Epithelial cell of proximal tubule (primary cell): ENCODE measurements around the gene HSH2D. TPM values are rescaled to one million over a fixed set of nuclear protein-coding genes. Genes with fewer than 3 reads are reported as not detected.

Experiments
- DNase-seq: peaks from one replicate; pipeline ENCODE4 v3.0.0-alpha.2; 2011; ENCODE audit warnings: low read depth
- H3K4me3 ChIP-seq: 2 replicates; pipeline ENCODE4 v1.5.1; 2011; ENCODE audit warnings: low read depth, mild to moderate bottlenecking, low read length
- CTCF ChIP-seq: conservative IDR thresholded peaks from 2 replicates; pipeline ENCODE4 v1.5.1; 2012; ENCODE audit warnings: low read depth, mild to moderate bottlenecking, low read length
- total RNA-seq: library from RNA; depleted of rRNA; stranded (reverse); fragments of >200 nt; gene quantifications from 2 replicates; pipeline ENCODE4 v1.2.3, GENCODE V29; 2015

HSH2D gene
- total RNA-seq, 1 donor from 2014 or later: 0.92 TPM

GRCh38 chr19:16121967-16122366 lies 21.5 kb upstream of the HSH2D start:
- no peak for TF ChIP-seq CTCF
- DNase-seq: no peak
- no peak overlapping the region for H3K4me3 ChIP-seq

- no peak overlapping the region for H3K4me3 ChIP-seq
- no peak for TF ChIP-seq CTCF
- DNase-seq: no peak
These were observed 18.5 kb upstream of the HSH2D start for GRCh38 chr19:16124953-16125352.

GRCh38 chr19:16125737-16126495 lies 17.6 kb upstream of the HSH2D start:
- TF ChIP-seq CTCF: no peak
- no peak for DNase-seq
- no peak overlapping the region for H3K4me3 ChIP-seq

- DNase-seq: no peak
- H3K4me3 ChIP-seq: no peak overlapping the region
- no peak for TF ChIP-seq CTCF
These were observed 16.4 kb upstream of the HSH2D start for GRCh38 chr19:16127080-16127479.

- no peak overlapping the region for H3K4me3 ChIP-seq
- no peak for TF ChIP-seq CTCF
- no peak for DNase-seq
These were observed 15.6 kb upstream of the HSH2D start for GRCh38 chr19:16127776-16128371.

GRCh38 chr19:16131648-16132047 lies 11.8 kb upstream of the HSH2D start:
- DNase-seq: no peak
- no peak for TF ChIP-seq CTCF
- no peak overlapping the region for H3K4me3 ChIP-seq

- H3K4me3 ChIP-seq: no peak overlapping the region
- no peak for DNase-seq
- TF ChIP-seq CTCF: no peak
These were observed 9.7 kb upstream of the HSH2D start for GRCh38 chr19:16133818-16134217.
